Neuron (in vitro differentiated cells): Measurements from ENCODE around the gene UBAC2.
A peak's percentile ranks its signal among the peaks of the same experiment; 100 is the strongest.
"Not testable (repeated sequence)": the region's sequence is repeated elsewhere in the genome, so short reads cannot be mapped to it uniquely, and the experiment has no call there.

ENCODE experiments used
- H2AFZ ChIP-seq: one replicate; pipeline ENCODE4 v1.6.1; 2013; ENCODE audit warnings: low read depth, mild to moderate bottlenecking, inconsistent platforms, low read length, moderate library complexity
- H3K27me3 ChIP-seq: one replicate; pipeline ENCODE4 v1.6.1; 2013; ENCODE audit warnings: low read length; ENCODE audit not compliant: insufficient read depth
- H3K36me3 ChIP-seq: one replicate; pipeline ENCODE4 v1.6.1; 2013; ENCODE audit warnings: low read length; ENCODE audit not compliant: insufficient read depth
- H3K4me1 ChIP-seq: one replicate; pipeline ENCODE4 v1.6.1; 2013; ENCODE audit warnings: low read length; ENCODE audit not compliant: insufficient read depth
- H3K4me3 ChIP-seq: 2 replicates; pipeline ENCODE4 v1.5.1; 2013; ENCODE audit warnings: mild to moderate bottlenecking, low read length, moderate library complexity
- H3K9me3 ChIP-seq: one replicate; pipeline ENCODE4 v1.6.1; 2013; ENCODE audit warnings: low read length

The UBAC2 gene

DNA sequence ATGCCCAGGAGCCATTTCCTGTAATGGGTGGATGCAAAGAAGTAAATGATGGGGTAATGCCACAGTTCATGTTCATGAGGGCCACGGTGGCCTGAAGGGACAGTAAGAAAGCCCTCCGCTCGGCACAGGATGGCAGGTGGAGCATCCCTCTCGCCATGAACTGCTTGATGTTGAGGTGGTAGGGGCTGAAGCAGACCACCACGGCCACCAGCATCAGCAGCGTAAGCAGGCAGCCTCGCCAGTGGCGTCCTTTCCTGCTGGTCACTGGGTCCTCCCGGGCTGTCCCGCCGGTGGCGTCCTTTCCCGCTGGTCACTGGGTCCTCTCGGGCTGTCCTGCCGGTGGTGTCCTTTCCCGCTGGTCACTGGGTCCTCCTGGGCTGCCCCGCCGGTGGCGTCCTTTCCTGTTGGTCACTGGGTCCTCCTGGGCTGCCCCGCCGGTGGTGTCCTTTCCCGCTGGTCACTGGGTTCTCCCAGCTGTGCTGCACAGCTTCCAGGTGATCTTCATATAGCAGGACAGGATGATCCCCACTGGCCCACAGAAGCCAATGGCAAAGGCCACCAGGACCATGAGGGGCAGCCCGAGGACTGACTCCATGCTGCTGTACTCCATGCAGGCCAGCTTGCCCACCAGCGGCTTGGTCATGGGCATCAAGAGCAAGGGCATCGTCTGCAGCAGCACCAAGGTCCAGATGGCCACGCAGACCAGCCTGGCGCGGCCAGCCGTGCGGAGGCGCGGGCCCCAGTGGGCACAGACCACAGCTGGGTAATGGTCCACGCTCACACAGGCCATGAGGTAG is 207.4 kb downstream of the UBAC2 start:
- Histone ChIP-seq H3K27me3 (no peaks in the 10 kb centered on the region), H3K4me1 (no peaks in the 10 kb centered on the region), H3K36me3 (no peaks in the 10 kb centered on the region), H3K4me3 (no peak overlapping the region), H3K9me3 (peaks cover 12% of the 10 kb centered on the region), H2AFZ (no peak overlapping the region)

GRCh38 chr13:99408703-99409000 is 208.0 kb downstream of the UBAC2 start:
- Histone ChIP-seq H2AFZ (no peak overlapping the region), H3K4me1 (no peaks in the 10 kb centered on the region), H3K27me3 (no peaks in the 10 kb centered on the region), H3K4me3 (no peak overlapping the region), H3K9me3 (peaks cover 12% of the 10 kb centered on the region), H3K36me3 (no peaks in the 10 kb centered on the region)

DNA sequence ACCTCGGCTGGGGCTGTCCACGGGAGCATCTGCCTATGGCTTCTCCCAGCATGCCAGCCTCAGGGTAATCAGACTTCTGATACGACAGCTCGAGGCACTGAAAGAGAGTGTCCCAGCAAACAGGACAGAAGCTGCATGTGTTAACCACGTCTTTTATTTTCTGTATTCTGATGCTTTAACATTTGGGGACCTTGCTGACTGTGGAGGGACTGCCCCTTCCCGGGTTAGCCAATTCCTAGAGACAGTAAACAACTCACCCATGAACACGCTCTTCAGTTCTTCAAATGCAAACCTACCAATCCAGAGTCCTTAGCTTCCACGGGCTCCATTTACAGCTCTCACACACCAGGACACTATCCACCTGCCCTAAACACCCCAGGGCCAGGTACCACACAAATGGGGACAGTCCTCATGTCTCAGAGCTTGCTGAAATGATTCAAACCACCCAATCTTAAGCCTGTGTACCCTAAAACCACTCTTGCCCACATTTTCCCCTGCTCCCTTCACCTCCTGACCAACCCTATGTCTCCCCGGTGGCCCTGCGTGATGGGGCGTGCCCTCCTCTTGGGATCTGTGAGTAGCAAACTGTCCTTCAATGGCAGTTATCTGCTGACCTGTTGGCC is 208.9 kb downstream of the UBAC2 start:
- not testable (repeated sequence) for H3K36me3 ChIP-seq, H3K27me3 ChIP-seq, H3K4me3 ChIP-seq, H3K4me1 ChIP-seq, H2AFZ ChIP-seq
- H3K9me3 ChIP-seq: peaks cover 12% of the 10 kb centered on the region

DNA sequence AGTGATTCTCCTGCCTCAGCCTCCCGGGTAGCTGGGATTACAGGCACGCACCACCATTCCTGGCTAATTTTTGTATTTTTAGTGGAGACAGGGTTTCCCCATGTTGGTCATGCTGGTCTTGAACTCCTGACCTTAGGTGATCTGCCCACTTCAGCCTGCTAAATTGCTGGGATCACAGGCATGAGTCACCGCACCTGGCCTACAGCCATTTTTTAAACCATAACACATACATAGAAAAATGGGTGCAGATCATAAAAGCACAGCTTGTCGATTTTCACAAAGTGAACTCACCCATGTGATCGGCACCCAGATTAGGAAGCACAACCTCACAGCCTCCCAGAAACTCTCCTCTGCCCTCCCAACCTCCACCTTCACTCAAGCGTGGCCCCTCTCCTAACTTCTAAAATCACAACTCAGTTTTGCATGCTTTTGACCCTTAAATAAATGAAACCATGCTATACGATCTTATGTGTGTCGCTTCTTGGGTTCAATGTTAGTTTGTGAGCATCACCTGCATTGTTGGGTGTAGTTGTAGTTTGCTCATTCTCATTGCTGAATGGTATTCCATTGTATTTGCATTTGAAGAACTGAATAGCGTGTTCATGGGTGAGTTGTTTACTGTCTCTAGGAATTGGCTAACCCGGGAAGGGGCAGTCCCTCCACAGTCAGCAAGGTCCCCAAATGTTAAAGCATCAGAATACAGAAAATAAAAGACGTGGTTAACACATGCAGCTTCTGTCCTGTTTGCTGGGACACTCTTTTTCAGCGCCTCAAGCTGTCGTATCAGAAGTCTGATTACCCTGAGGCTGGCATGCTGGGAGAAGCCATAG is 210.2 kb downstream of the UBAC2 start:
- H3K4me1 ChIP-seq, H3K36me3 ChIP-seq, H3K27me3 ChIP-seq, H3K4me3 ChIP-seq, H2AFZ ChIP-seq: not testable (repeated sequence)
- H3K9me3 ChIP-seq: peaks cover 12% of the 10 kb centered on the region

DNA sequence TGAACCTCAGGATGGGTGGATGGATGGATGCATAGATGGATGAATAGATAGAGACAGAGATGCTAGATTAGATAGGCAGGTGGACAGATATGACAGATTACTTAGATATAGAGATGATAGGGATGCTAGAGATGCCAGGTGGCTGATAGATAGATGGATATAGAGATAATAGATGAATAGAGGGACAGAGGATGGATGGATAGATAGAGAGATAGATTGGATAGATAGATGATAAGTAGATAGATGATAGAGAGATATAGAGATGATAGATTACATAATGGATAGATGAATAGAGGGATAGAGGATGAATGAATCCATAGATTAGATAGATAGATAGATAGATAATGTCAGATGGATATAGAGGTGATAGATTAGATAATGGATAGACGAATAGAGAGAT is 212.2 kb downstream of the UBAC2 start:
- Histone ChIP-seq H3K9me3 (peaks cover 11% of the 10 kb centered on the region), H2AFZ (no peak overlapping the region), H3K36me3 (no peaks in the 10 kb centered on the region), H3K4me3 (no peak overlapping the region), H3K4me1 (peaks cover 13% of the 10 kb centered on the region), H3K27me3 (no peaks in the 10 kb centered on the region)

GRCh38 chr13:99414048-99414995 is 213.7 kb downstream of the UBAC2 start:
- Histone ChIP-seq H3K4me3 (no peak overlapping the region), H3K27me3 (no peaks in the 10 kb centered on the region), H3K36me3 (no peaks in the 10 kb centered on the region), H2AFZ (no peak overlapping the region), H3K9me3 (peaks cover 6% of the 10 kb centered on the region), H3K4me1 (peaks cover 23% of the 10 kb centered on the region)

DNA sequence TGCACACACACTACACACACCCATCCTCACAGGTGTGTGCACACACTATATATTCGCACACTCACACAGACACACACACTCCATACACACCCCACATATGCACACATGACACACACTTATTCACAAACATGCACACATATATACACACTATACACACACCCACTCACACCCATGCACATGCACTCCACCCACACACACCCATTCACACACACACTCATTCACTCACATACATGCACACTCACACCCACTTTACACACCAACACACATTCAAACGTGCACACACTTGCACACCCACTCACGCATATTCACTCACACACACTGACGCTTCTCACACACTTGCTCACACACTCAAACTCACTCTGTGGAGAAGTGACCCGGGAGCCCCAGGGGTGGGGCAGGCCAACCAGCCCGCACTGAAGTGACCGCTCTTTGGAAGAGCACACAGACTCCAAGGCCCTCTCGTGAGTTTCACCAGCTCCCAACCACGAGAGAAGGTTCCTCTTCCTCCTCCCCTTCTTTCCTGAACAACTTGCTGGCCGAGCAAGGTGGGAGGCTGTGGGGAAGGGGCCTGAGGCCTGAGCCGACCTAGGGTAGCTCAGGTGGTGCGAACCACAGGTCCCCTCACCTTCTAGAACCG is 214.5 kb downstream of the UBAC2 start:
- peaks cover 2% of the 10 kb centered on the region for H3K27me3 ChIP-seq
- H3K9me3 ChIP-seq: peaks cover 4% of the 10 kb centered on the region
- no peaks in the 10 kb centered on the region for H3K36me3 ChIP-seq
- no peak overlapping the region for H2AFZ ChIP-seq
- no peak overlapping the region for H3K4me3 ChIP-seq
- H3K4me1 ChIP-seq: peaks cover 23% of the 10 kb centered on the region

GRCh38 chr13:99415851-99416331 is 215.2 kb downstream of the UBAC2 start:
- peaks cover 4% of the 10 kb centered on the region for H3K9me3 ChIP-seq
- peaks cover 23% of the 10 kb centered on the region for H3K4me1 ChIP-seq
- H2AFZ ChIP-seq: no peak overlapping the region
- H3K36me3 ChIP-seq: no peaks in the 10 kb centered on the region
- no peak overlapping the region for H3K4me3 ChIP-seq
- peaks cover 2% of the 10 kb centered on the region for H3K27me3 ChIP-seq

DNA sequence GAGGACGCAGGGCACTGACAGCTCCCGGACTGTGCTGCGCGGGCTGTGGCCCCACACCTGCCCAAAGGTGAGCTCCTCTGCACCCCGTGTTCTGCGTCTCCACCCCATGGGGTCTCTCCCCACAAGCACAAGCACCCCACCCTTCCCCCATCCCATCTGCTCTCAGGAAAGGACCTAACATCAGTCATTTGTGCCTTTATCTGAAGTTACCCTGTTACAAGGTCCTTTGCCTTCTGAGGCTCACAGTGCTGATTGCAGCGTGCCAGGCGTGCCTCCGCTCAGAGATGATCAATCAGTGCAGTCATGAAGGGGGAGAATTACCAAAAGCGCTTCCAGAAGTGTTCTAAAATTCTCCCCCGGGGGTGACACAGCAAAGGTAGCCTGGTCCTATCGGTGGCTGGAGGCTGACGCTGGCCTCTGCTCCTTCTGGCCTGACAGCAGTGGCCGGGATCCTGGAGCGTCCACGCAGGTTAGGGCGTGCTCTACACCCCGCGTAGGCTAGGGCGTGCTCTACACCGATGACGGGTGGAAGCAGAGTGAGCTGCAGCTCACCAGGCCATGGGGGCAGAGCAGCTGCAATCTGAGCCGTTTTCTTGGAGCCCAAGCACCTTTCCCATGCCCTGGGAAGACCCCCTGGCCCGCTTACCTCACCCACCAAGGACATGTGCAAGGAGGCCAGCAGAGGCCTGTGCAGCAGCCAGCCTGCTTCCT is 215.9 kb downstream of the UBAC2 start:
- H3K36me3 ChIP-seq: no peaks in the 10 kb centered on the region
- H2AFZ ChIP-seq: no peak overlapping the region
- H3K9me3 ChIP-seq: peaks cover 4% of the 10 kb centered on the region
- H3K4me1 ChIP-seq: peaks cover 23% of the 10 kb centered on the region
- H3K4me3 ChIP-seq: no peak overlapping the region
- H3K27me3 ChIP-seq: peaks cover 2% of the 10 kb centered on the region

- peaks cover 2% of the 10 kb centered on the region for H3K27me3 ChIP-seq
- H3K4me1 ChIP-seq: peaks cover 23% of the 10 kb centered on the region
- H2AFZ ChIP-seq: no peak overlapping the region
- peaks cover 4% of the 10 kb centered on the region for H3K9me3 ChIP-seq
- no peaks in the 10 kb centered on the region for H3K36me3 ChIP-seq
- H3K4me3 ChIP-seq: peak overlapping the region; percentile 32
Measured at GRCh38 chr13:99417201-99418102, 216.8 kb downstream of the UBAC2 start.
